NB4 (cell line): ENCODE measurements around the gene TRPC4AP.

Experiments
- DNase-seq: peaks from one replicate; pipeline ENCODE4 v3.0.0; 2010; ENCODE audit warnings: low read depth
- H3K4me3 ChIP-seq: one replicate; pipeline ENCODE4 v1.5.1; 2011; ENCODE audit warnings: mild to moderate bottlenecking, low read depth, low read length, moderate library complexity
- CTCF ChIP-seq: IDR thresholded peaks from one replicate; pipeline ENCODE4 v1.5.1; 2012; ENCODE audit warnings: low read depth, low read length
- MAX ChIP-seq: IDR thresholded peaks from 2 replicates; pipeline ENCODE4 v1.6.1; 2011; ENCODE audit warnings: low read depth, low read length
- MYC ChIP-seq: IDR thresholded peaks from 2 replicates; pipeline ENCODE4 v1.6.1; 2011; ENCODE audit warnings: low read depth, low read length
- POLR2A ChIP-seq: IDR thresholded peaks from 2 replicates; pipeline ENCODE4 v1.6.1; 2011; ENCODE audit warnings: mild to moderate bottlenecking; ENCODE audit not compliant: insufficient read length; ENCODE audit errors: extremely low read depth

TRPC4AP gene

GRCh38 chr20:35007891-35008290 lies 84.7 kb downstream of the TRPC4AP start:
- no peak for TF ChIP-seq CTCF
- no peak for TF ChIP-seq MYC
- no peak for TF ChIP-seq MAX
- no peak for TF ChIP-seq POLR2A
- no peak overlapping the region for H3K4me3 ChIP-seq
- DNase-seq: no peak

- no peak for TF ChIP-seq POLR2A
- TF ChIP-seq MAX: no peak
- TF ChIP-seq CTCF: no peak
- TF ChIP-seq MYC: no peak
- H3K4me3 ChIP-seq: no peak overlapping the region
- DNase-seq: no peak
Observed at GRCh38 chr20:35007413-35007812, 85.2 kb downstream of the TRPC4AP start.

- TF ChIP-seq POLR2A (no peak), CTCF (no peak), MAX (no peak), MYC (no peak)
- no peak for DNase-seq
- H3K4me3 ChIP-seq: no peak overlapping the region
Observed at GRCh38 chr20:35006531-35006971, 86.1 kb downstream of the TRPC4AP start.

- no peak for TF ChIP-seq CTCF
- no peak for TF ChIP-seq MAX
- no peak for TF ChIP-seq MYC
- TF ChIP-seq POLR2A: no peak
- no peak overlapping the region for H3K4me3 ChIP-seq
- DNase-seq: no peak
Observed at GRCh38 chr20:35006009-35006408, 86.6 kb downstream of the TRPC4AP start.

- H3K4me3 ChIP-seq: no peak overlapping the region
- TF ChIP-seq MAX (no peak), CTCF (no peak), MYC (no peak), POLR2A (no peak)
- no peak for DNase-seq
Observed at GRCh38 chr20:35005463-35005961, 87.1 kb downstream of the TRPC4AP start.
